ENCODE results near the gene SPANXN2.

GRCh38 chrX:143669395-143669794 lies 51.2 kb downstream of the SPANXN2 start:
- TF ChIP-seq CTCF (IDR thresholded peaks at IDR 0.05 in 2 of 3, conservative IDR thresholded peaks at IDR 0.05 in 1 of 3; ENCODE audit: borderline replicate concordance in 1 of 3, insufficient read depth in 1 of 3, low read depth in 2 of 3, low read length in 2 of 3): no peak
- no peak for TF ChIP-seq SP1 (IDR thresholded peaks at IDR 0.05; ENCODE audit: low read depth)
- no peak for TF ChIP-seq JUND (IDR thresholded peaks at IDR 0.05)
- TF ChIP-seq SIN3A (IDR thresholded peaks at IDR 0.05; ENCODE audit: low read depth): no peak
